Spleen (tissue), 11 donors: ENCODE measurements around the gene NDUFS2. TPM values are rescaled to one million over a fixed set of nuclear protein-coding genes. Genes with fewer than 3 reads are reported as not detected.

ENCODE experiments used
- DNase-seq: peaks from one replicate; pipeline ENCODE4 v3.0.0-alpha.2; 2020
- H3K27ac ChIP-seq, 8 donors: fragments of 200-600 bp; sonication (generic) in 7 of 8; 1 replicate in 4 of 8; 2 replicates in 4 of 8; pipeline versions ENCODE4 v1.5.0 to v1.8.0; 2016 to 2021; ENCODE audit warnings: inconsistent platforms in 4 of 8, mild to moderate bottlenecking in 4 of 8, moderate library complexity in 1 of 8
- H3K27me3 ChIP-seq, 7 donors: fragments of 200-600 bp; sonication (generic) in 6 of 7; replicated peaks in 1 of 7; 1 replicate in 4 of 7; 2 replicates in 3 of 7; pipeline versions ENCODE4 v1.5.0 to v1.8.0; 2016 to 2021; ENCODE audit warnings: inconsistent platforms in 3 of 7, mild to moderate bottlenecking in 1 of 7
- H3K36me3 ChIP-seq, 6 donors: fragments of 200-600 bp; sonication (generic) in 5 of 6; 1 replicate in 4 of 6; 2 replicates in 2 of 6; pipeline versions ENCODE4 v1.5.0 to v1.8.0; 2016 to 2021; ENCODE audit warnings: inconsistent platforms in 2 of 6
- H3K4me1 ChIP-seq, 6 donors: fragments of 200-600 bp; sonication (generic) in 5 of 6; 1 replicate in 3 of 6; 2 replicates in 3 of 6; pipeline versions ENCODE4 v1.5.0 to v1.8.0; 2016 to 2021; ENCODE audit warnings: inconsistent platforms in 3 of 6
- H3K4me3 ChIP-seq, 8 donors: fragments of 200-600 bp; sonication (generic) in 7 of 8; 1 replicate in 4 of 8; 2 replicates in 4 of 8; pipeline versions ENCODE4 v1.5.0 to v1.8.0; 2016 to 2021; ENCODE audit warnings: inconsistent platforms in 4 of 8, mild to moderate bottlenecking in 4 of 8, moderate library complexity in 2 of 8
- H3K9me3 ChIP-seq, 8 donors: fragments of 200-600 bp; sonication (generic) in 7 of 8; 1 replicate in 4 of 8; 2 replicates in 4 of 8; pipeline versions ENCODE4 v1.5.0 to v1.8.0; 2016 to 2021; ENCODE audit warnings: inconsistent platforms in 4 of 8
- POLR2A ChIP-seq, 3 donors: fragments of 450-650 bp; IDR thresholded peaks; one replicate each; pipeline ENCODE4 v1.5.1; 2017; ENCODE audit warnings: antibody characterized with exemption in 3 of 3, mild to moderate bottlenecking in 1 of 3
- POLR2AphosphoS5 ChIP-seq, 3 donors: sonication (generic); formaldehyde crosslinking; IDR thresholded peaks; one replicate each; pipeline ENCODE4 v1.5.1; 2017; ENCODE audit warnings: antibody characterized with exemption in 3 of 3
- WGBS, 5 donors: extraction: QIAGEN DNeasy Blood & Tissue Kit in 3 of 5; methylation state at CpG; one replicate each; pipeline versions ENCODE4 v1.1.5 to v1.1.7; 2013 to 2018; 5-methylcytosine and 5-hydroxymethylcytosine counted together
- intact Hi-C: fragments of 100-400 bp; cut with DNase I; formaldehyde crosslinking; loops from one replicate; pipeline ENCODE4 v1.15.0; 2023; ENCODE audit warnings: low total_unique reads
- polyA plus RNA-seq, 3 donors: library from polyadenylated mRNA; stranded (reverse); fragments of 200-250 nt; gene quantifications; one replicate each; pipeline ENCODE4 v1.2.1, GENCODE V29; 2013
- total RNA-seq, 7 donors: library from RNA; depleted of rRNA in 3 of 7; stranded (reverse); fragments of >200 nt in 3 of 7; fragmentation: NEBNext Ultra II Directional in 4 of 7; extraction: Animal tissue kit (Norgen Biotek cat#: 25700) in 4 of 7; gene quantifications; one replicate each; pipeline versions ENCODE4 v1.1.0 to v1.2.1, GENCODE V29; 2016 to 2021
- TF ChIP-seq, protein P1 (sequence below), 11 experiments: fragments of 200-600 bp in 7 of 11; fragments of 450-650 bp in 4 of 11; sonication (generic) in 4 of 11; IDR thresholded peaks in 8 of 11; conservative IDR thresholded peaks in 3 of 11; 1 replicate in 7 of 11; 2 replicates in 4 of 11; pipeline versions ENCODE4 v1.4.0 to v1.8.0; 2016 to 2021; ENCODE audit warnings: antibody characterized with exemption in 11 of 11, inconsistent platforms in 4 of 11, mild to moderate bottlenecking in 1 of 11
- donor health status: healthy with polysubstance abuse.
- donor health status: DM: no; HTN: no; CAD: no; lungs with moderate emphysema.
- donor health status: DM: no; HTN: no; CAD: no.
- donor health status: Bipolar disorder and iron deficiency.
- donor health status: healthy.
- donor health status: DM: no; HTN: no; CAD: no.
- donor health status: DM: yes; HTN: yes; CAD: no.

The NDUFS2 gene
- total and polyA plus RNA-seq, 10 donors = 27.0 to 110 (median 83.6) TPM

DNA sequence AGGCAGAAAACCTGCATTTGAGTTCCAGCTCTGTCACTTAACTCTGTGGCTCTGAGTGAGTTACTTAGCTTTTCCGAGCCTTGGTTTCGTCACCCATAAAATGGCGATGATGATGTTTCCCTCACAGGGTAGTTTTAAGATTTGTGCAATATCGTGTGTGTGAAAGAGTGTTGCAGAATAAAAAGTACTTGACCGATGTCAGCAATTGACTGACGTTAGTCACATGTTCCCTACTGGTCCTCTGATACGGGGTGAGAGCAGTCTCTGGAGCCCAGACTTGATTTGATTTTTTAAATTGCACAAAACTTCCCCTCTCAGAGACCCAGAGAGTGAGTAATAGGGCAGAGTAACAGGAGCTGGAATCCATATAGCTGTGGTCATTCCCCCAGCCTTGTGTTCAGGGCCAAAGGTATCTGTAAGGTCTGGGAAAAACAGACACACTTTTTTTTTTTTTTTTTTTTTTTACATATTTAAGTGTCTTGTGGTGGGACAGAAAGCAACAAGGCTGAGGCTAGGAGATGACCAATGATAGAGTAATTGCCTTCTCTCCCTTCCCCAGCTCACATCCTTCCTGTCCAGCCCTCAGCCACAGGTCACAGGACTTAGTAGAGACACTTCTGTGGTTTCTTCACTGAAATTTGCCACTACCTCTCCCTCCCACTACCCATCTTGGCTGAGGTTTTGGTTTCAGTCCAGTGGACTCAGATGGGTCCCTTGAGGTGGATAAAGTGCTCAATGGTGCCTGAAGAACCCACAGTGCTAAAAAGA, 15.0 kb downstream of the NDUFS2 start:
- H3K4me1 ChIP-seq = peaks cover 0 to 65% (median 24%) of the 10 kb centered on the region in 6 donors
- intact Hi-C loops = no loop called here
- peak; percentile 9 for DNase-seq

DNA sequence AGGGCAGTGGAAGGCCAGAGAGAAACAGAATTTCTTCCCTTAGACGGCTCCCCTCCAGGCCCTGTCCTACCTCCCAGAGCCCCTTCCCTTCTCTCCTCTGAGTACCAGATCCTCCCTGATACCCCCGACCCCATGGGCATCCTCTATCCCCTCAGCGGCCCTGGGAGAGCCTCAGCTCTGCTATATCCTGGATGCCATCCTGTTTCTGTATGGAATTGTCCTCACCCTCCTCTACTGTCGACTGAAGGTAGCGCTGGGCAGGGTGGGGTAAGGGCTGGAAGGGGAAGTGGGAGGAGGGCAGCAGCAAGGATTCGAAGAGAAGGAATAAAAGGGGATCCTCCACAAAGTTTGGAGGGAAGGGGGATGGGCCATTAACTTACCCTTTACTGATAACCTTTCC, 15.7 kb downstream of the NDUFS2 start:
- Histone ChIP-seq H3K4me1 (peaks cover 0 to 65% (median 24%) of the 10 kb centered on the region in 6 donors), H3K9me3 (no peaks in the 10 kb centered on the region), H3K27me3 (peaks cover 0 to 11% (median 0%) of the 10 kb centered on the region in 7 donors), H3K4me3 (peak overlapping the region in 7 of 8 donors; percentile 13 to 68 (median 39)), H3K27ac (peak overlapping the region in 7 of 8 donors; percentile 87 to 95 (median 91)), H3K36me3 (peaks cover 0 to 50% (median 23%) of the 10 kb centered on the region in 6 donors)
- intact Hi-C loops = no loop called here
- TF ChIP-seq, protein P1, sequence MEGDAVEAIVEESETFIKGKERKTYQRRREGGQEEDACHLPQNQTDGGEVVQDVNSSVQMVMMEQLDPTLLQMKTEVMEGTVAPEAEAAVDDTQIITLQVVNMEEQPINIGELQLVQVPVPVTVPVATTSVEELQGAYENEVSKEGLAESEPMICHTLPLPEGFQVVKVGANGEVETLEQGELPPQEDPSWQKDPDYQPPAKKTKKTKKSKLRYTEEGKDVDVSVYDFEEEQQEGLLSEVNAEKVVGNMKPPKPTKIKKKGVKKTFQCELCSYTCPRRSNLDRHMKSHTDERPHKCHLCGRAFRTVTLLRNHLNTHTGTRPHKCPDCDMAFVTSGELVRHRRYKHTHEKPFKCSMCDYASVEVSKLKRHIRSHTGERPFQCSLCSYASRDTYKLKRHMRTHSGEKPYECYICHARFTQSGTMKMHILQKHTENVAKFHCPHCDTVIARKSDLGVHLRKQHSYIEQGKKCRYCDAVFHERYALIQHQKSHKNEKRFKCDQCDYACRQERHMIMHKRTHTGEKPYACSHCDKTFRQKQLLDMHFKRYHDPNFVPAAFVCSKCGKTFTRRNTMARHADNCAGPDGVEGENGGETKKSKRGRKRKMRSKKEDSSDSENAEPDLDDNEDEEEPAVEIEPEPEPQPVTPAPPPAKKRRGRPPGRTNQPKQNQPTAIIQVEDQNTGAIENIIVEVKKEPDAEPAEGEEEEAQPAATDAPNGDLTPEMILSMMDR (IDR thresholded peaks at IDR 0.05 in 8 of 11, conservative IDR thresholded peaks at IDR 0.05 in 3 of 11) = no peak
- no peak for TF ChIP-seq POLR2AphosphoS5 (IDR thresholded peaks at IDR 0.05)
- 48 to 65% (median 56%) methylated on average over 6 of the region's 6 CpGs for WGBS, 5 donors
- peak; percentile 63 for DNase-seq

More for the DNA sequence above, 15.0 kb downstream of the NDUFS2 start:
- Histone ChIP-seq H3K4me3 (peak overlapping the region in 7 of 8 donors; percentile 15 to 68 (median 39)), H3K9me3 (no peaks in the 10 kb centered on the region), H3K27ac (peak overlapping the region; percentile 36 to 95 (median 90)), H3K27me3 (peaks cover 0 to 11% (median 0%) of the 10 kb centered on the region in 7 donors), H3K36me3 (peaks cover 1 to 57% (median 30%) of the 10 kb centered on the region in 6 donors)
- WGBS, 5 donors = 23 to 60% (median 34%) methylated on average over 7 of the region's 7 CpGs
- TF ChIP-seq POLR2AphosphoS5 (IDR thresholded peaks at IDR 0.05) = peak in 1 of 3 donors; percentile 84
- TF ChIP-seq POLR2A (IDR thresholded peaks at IDR 0.05) = no peak

DNA sequence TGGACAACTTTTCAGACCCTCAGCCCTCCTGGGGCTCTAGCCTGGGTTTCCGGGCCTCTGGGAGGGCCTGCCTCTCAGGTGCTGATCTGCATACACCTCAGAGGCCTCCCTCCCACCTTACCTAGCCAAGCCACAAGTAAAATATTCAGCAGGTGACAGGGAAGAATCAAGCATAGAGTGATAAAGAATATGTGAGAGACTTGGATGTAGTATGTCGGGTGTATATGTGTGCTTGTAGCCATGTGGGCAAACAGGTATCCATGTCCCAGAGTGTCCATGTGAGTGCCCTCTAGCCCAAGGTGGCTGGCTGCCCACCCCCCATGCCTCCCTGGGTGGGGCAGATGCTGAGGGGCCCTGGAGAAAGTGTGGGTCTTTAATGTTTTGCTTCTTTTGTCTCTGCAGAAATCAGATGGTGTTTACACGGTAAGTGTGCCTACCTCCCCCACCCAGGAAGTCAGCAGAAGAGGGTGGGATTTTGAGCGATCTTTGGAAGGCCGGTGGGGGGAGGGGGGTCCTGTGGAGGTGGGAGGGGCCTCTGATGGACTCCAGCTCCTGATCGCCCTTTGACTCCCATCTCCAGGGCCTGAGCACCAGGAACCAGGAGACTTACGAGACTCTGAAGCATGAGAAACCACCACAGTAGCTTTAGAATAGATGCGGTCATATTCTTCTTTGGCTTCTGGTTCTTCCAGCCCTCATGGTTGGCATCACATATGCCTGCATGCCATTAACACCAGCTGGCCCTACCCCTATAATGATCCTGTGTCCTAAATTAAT, 16.3 kb downstream of the NDUFS2 start:
- peaks cover 0 to 43% (median 16%) of the 10 kb centered on the region in 6 donors for H3K36me3 ChIP-seq
- peaks cover 0 to 15% (median 0%) of the 10 kb centered on the region in 7 donors for H3K27me3 ChIP-seq
- TF ChIP-seq, protein P1 (IDR thresholded peaks at IDR 0.05 in 8 of 11, conservative IDR thresholded peaks at IDR 0.05 in 3 of 11) = no peak
- TF ChIP-seq POLR2A (IDR thresholded peaks at IDR 0.05) (no peak), POLR2AphosphoS5 (IDR thresholded peaks at IDR 0.05) (no peak)
- DNase-seq = peak; percentile 58
- H3K27ac ChIP-seq = peak overlapping the region in 7 of 8 donors; percentile 87 to 95 (median 91)
- peaks cover 0 to 62% (median 24%) of the 10 kb centered on the region in 6 donors for H3K4me1 ChIP-seq
- H3K9me3 ChIP-seq = no peaks in the 10 kb centered on the region
- intact Hi-C loops = no loop called here
- 62 to 79% (median 76%) methylated on average over 8 of the region's 8 CpGs for WGBS, 5 donors
- H3K4me3 ChIP-seq = peak overlapping the region in 3 of 8 donors; percentile 39 to 68 (median 51)

DNA sequence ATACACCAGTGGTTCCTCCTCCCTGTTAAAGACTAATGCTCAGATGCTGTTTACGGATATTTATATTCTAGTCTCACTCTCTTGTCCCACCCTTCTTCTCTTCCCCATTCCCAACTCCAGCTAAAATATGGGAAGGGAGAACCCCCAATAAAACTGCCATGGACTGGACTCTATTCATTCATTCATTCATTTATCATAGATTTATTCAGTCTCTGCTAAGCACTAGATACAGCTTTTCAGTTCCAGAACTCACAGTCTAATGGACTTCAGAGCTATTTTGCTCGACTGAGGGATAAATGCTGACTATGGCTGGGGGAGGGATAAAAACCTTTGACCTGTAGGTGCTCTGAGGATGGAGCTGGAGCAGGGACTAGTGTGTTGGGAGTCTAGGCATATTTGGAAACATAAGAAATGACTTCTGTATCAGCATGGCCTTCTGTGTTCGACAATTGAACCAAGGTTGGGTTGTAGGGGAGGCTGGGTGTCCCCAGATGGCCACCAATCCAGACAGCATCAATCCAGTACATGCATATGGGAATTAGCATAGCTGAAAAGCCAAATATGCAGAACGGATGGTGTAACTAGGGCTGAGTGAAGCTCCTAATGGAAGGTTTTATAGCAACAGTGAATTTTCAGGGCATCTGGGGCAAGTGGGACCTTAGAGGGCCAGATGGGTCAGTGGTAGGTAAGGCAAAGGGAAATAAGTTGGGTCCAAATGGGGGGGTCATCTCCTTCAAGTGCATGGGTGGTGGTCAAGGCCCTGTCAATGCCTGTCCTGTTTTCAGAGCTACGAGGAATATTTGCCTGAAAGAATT, 17.1 kb downstream of the NDUFS2 start:
- DNase-seq = no peak

More for the DNA sequence above, 17.1 kb downstream of the NDUFS2 start:
- peaks cover 0 to 20% (median 0%) of the 10 kb centered on the region in 7 donors for H3K27me3 ChIP-seq
- H3K4me1 ChIP-seq = peaks cover 0 to 54% (median 23%) of the 10 kb centered on the region in 6 donors
- intact Hi-C loops = no loop called here
- H3K9me3 ChIP-seq = no peaks in the 10 kb centered on the region
- no peak overlapping the region for H3K4me3 ChIP-seq
- peak overlapping the region in 3 of 8 donors; percentile 89 to 95 (median 94) for H3K27ac ChIP-seq
- 88 to 94% (median 93%) methylated on average over 5 of the region's 5 CpGs for WGBS, 5 donors
- TF ChIP-seq POLR2AphosphoS5 (IDR thresholded peaks at IDR 0.05) (no peak), POLR2A (IDR thresholded peaks at IDR 0.05) (no peak)
- TF ChIP-seq, protein P1 (IDR thresholded peaks at IDR 0.05 in 8 of 11, conservative IDR thresholded peaks at IDR 0.05 in 3 of 11) = no peak
- H3K36me3 ChIP-seq = peaks cover 0 to 35% (median 8%) of the 10 kb centered on the region in 6 donors
